HCT116 (cell line): Measurements from ENCODE around the gene PBLD. TPM values are rescaled to one million over a fixed set of nuclear protein-coding genes. Genes with fewer than 3 reads are reported as not detected.

Experiments used
- ATAC-seq: fragments of 200-7000 bp; cut with Tn5 transposase; 2 replicates; pipeline ENCODE4 v1.9.1; 2020; ENCODE audit warnings: mild to moderate bottlenecking, moderate library complexity
- BruUV-seq: library from RNA; stranded (reverse); fragments of 400-500 nt; replicated peaks from 2 replicates; lab custom pipeline; 2021; lab: Mats Ljungman, UMichigan
- CTCF ChIA-PET: fragments of 300-600 bp; sonication (Branson Sonifier 250); formaldehyde crosslinking; loops from one replicate; lab custom pipeline; 2021; ENCODE audit warnings: antibody characterized with exemption; lab: Charles Lee
- POLR2A ChIA-PET: fragments of 300-600, 350-600 bp; sonication (Branson Sonifier 250); formaldehyde crosslinking; loops from one replicate; lab custom pipeline; 2021; ENCODE audit warnings: antibody characterized with exemption; lab: Charles Lee
- RAD21 ChIA-PET, 2 experiments: fragments of 300-600 bp; sonication (Branson Sonifier 250); formaldehyde crosslinking; loops; one replicate each; lab custom pipeline; 2023; ENCODE audit warnings: low total read pairs in 2 of 2; ENCODE audit not compliant: uncharacterized antibody in 2 of 2, unreplicated experiment in 2 of 2, low non-redundant PET in 1 of 2; lab: Charles Lee
- DNase-seq: peaks from one replicate; pipeline ENCODE4 v3.0.0-alpha.2; 2010; ENCODE audit warnings: low read depth, low spot score
- H2AFZ ChIP-seq: fragments of 200-600 bp; shearing (Covaris generic), sonication (generic); 2 replicates; pipeline ENCODE4 v1.6.1; 2017; ENCODE audit warnings: low read depth, mixed run types, mixed read lengths, antibody characterized with exemption, low read length; ENCODE audit not compliant: poor library complexity, severe bottlenecking
- H3K27ac ChIP-seq: 2 replicates; pipeline ENCODE4 v1.5.1; 2012; ENCODE audit warnings: low read depth, low read length
- H3K27me3 ChIP-seq: fragments of 200-600 bp; sonication (generic); 2 replicates; pipeline ENCODE4 v1.6.1; 2016; ENCODE audit warnings: mixed run types, low read length, mixed read lengths; ENCODE audit not compliant: insufficient read depth
- H3K36me3 ChIP-seq, 2 experiments: fragments of 200-500 bp in 1 of 2; fragments of 200-600 bp in 1 of 2; sonication (Bioruptor generic) in 1 of 2; sonication (generic) in 1 of 2; 2 replicates each; pipeline versions ENCODE4 v1.5.1 to v1.6.1; 2014 to 2016; ENCODE audit warnings: low read length in 2 of 2, inconsistent platforms in 1 of 2, mixed read lengths in 1 of 2, mixed run types in 1 of 2; ENCODE audit not compliant: insufficient read depth in 2 of 2, control insufficient read depth in 1 of 2
- H3K4me1 ChIP-seq, 2 experiments: fragments of 200-600 bp in 1 of 2; sonication (generic) in 1 of 2; 2 replicates each; pipeline versions ENCODE4 v1.5.1 to v1.6.1; 2012 to 2017; ENCODE audit warnings: low read length in 2 of 2, inconsistent platforms in 1 of 2, mild to moderate bottlenecking in 1 of 2, mixed read lengths in 1 of 2, mixed run types in 1 of 2, moderate library complexity in 1 of 2; ENCODE audit not compliant: insufficient read depth in 2 of 2, control insufficient read depth in 1 of 2
- H3K4me2 ChIP-seq: fragments of 200-600 bp; sonication (generic); 2 replicates; pipeline ENCODE4 v1.6.1; 2017; ENCODE audit warnings: mixed run types, low read length, mixed read lengths
- H3K4me3 ChIP-seq, 2 experiments: fragments of 200-600 bp in 1 of 2; sonication (generic) in 1 of 2; replicated peaks in 1 of 2; 2 replicates each; pipeline ENCODE4 v1.5.1; 2011 to 2016; ENCODE audit warnings: low read length in 2 of 2, control low read depth in 1 of 2, low read depth in 1 of 2, mild to moderate bottlenecking in 1 of 2, mixed read lengths in 1 of 2, mixed run types in 1 of 2
- H3K79me2 ChIP-seq: fragments of 200-600 bp; sonication (generic); 2 replicates; pipeline ENCODE4 v1.6.1; 2017; ENCODE audit warnings: mild to moderate bottlenecking, mixed run types, low read length, moderate library complexity, mixed read lengths; ENCODE audit not compliant: insufficient read depth
- H3K9ac ChIP-seq: fragments of 200-600 bp; sonication (generic); 2 replicates; pipeline ENCODE4 v1.6.1; 2016; ENCODE audit warnings: low read length, mixed read lengths
- H3K9me2 ChIP-seq: fragments of 200-600 bp; sonication (generic), shearing (Covaris generic); 2 replicates; pipeline ENCODE4 v1.6.1; 2017; ENCODE audit warnings: mixed run types, mild to moderate bottlenecking, moderate library complexity; ENCODE audit not compliant: insufficient read depth
- H3K9me3 ChIP-seq, 2 experiments: fragments of 200-500 bp in 1 of 2; fragments of 200-600 bp in 1 of 2; sonication (Bioruptor generic) in 1 of 2; sonication (generic) in 1 of 2; 2 replicates each; pipeline ENCODE4 v1.6.1; 2014 to 2017; ENCODE audit warnings: low read length in 2 of 2, mixed read lengths in 2 of 2, inconsistent platforms in 1 of 2, low read depth in 1 of 2, mild to moderate bottlenecking in 1 of 2, mixed run types in 1 of 2, moderate library complexity in 1 of 2; ENCODE audit not compliant: control insufficient read depth in 1 of 2, insufficient read depth in 1 of 2
- H4K20me1 ChIP-seq: fragments of 200-600 bp; sonication (generic), shearing (Covaris generic); 2 replicates; pipeline ENCODE4 v1.6.1; 2017; ENCODE audit warnings: mixed run types, mild to moderate bottlenecking, moderate library complexity; ENCODE audit not compliant: insufficient read depth
- ATF3 ChIP-seq: IDR thresholded peaks from 2 replicates; pipeline ENCODE4 v1.6.1; 2012
- CBX3 ChIP-seq: IDR thresholded peaks from 2 replicates; pipeline ENCODE4 v1.6.1; 2012; ENCODE audit warnings: low read depth
- CEBPB ChIP-seq: IDR thresholded peaks from 2 replicates; pipeline ENCODE4 v1.6.1; 2012; ENCODE audit warnings: low read depth
- CTCF ChIP-seq, 3 experiments: fragments of 200-600 bp in 1 of 3; sonication (generic) in 1 of 3; IDR thresholded peaks in 2 of 3; conservative IDR thresholded peaks in 1 of 3; 2 replicates each; pipeline ENCODE4 v1.5.1; 2012 to 2017; ENCODE audit warnings: low read depth in 2 of 3, low read length in 2 of 3, antibody characterized with exemption in 1 of 3, borderline replicate concordance in 1 of 3, control low read depth in 1 of 3, mild to moderate bottlenecking in 1 of 3, mixed read lengths in 1 of 3, mixed run types in 1 of 3, moderate library complexity in 1 of 3; ENCODE audit not compliant: insufficient read depth in 1 of 3
- ELF1 ChIP-seq: IDR thresholded peaks from 2 replicates; pipeline ENCODE4 v1.6.1; 2012; ENCODE audit warnings: low read depth, borderline replicate concordance
- EZH2phosphoT487 ChIP-seq: fragments of 200-600 bp; IDR thresholded peaks from 2 replicates; pipeline ENCODE4 v1.6.1; 2018; ENCODE audit warnings: antibody characterized with exemption, borderline replicate concordance
- FOSL1 ChIP-seq: IDR thresholded peaks from 2 replicates; pipeline ENCODE4 v1.6.1; 2012; ENCODE audit warnings: low read depth
- MAX ChIP-seq: IDR thresholded peaks from 2 replicates; pipeline ENCODE4 v1.6.1; 2012
- POLR2AphosphoS5 ChIP-seq: IDR thresholded peaks from 2 replicates; pipeline ENCODE4 v1.6.1; 2011; ENCODE audit warnings: mild to moderate bottlenecking, low read depth, low read length, moderate library complexity
- REST ChIP-seq: IDR thresholded peaks from 2 replicates; pipeline ENCODE4 v1.6.1; 2012; ENCODE audit warnings: low read depth
- SP1 ChIP-seq: IDR thresholded peaks from 2 replicates; pipeline ENCODE4 v1.6.1; 2012; ENCODE audit warnings: low read depth
- SRF ChIP-seq: IDR thresholded peaks from 2 replicates; pipeline ENCODE4 v1.6.1; 2012; ENCODE audit warnings: low read depth
- TCF7L2 ChIP-seq: IDR thresholded peaks from 2 replicates; pipeline ENCODE4 v1.7.0; 2011; ENCODE audit warnings: borderline replicate concordance, inconsistent platforms; ENCODE audit not compliant: insufficient read depth, insufficient read length; ENCODE audit errors: extremely low read depth
- YY1 ChIP-seq: IDR thresholded peaks from 2 replicates; pipeline ENCODE4 v1.6.1; 2011; ENCODE audit warnings: low read length, low read depth, moderate library complexity, mild to moderate bottlenecking; ENCODE audit not compliant: insufficient replicate concordance; ENCODE audit errors: extremely low read depth
- ZBTB33 ChIP-seq: IDR thresholded peaks from 2 replicates; pipeline ENCODE4 v1.6.1; 2011; ENCODE audit warnings: mild to moderate bottlenecking, low read length, moderate library complexity; ENCODE audit not compliant: insufficient replicate concordance; ENCODE audit errors: extremely low read depth
- ZFX ChIP-seq: fragments of 450-650 bp; IDR thresholded peaks from 2 replicates; pipeline ENCODE4 v1.6.1; 2017
- intact Hi-C: fragments of 100-400 bp; cut with micrococcal nuclease; formaldehyde crosslinking; loops from 2 replicates; pipeline ENCODE4 v1.10.0; 2022
- total RNA-seq: library from RNA; stranded (reverse); gene quantifications from one replicate; pipeline ENCODE4 v1.2.1, GENCODE V29; 2021; ENCODE audit not compliant: unreplicated experiment

PBLD gene
- total RNA-seq, 1 experiment from 2014 or later = 2.2 TPM

GRCh38 chr10:68342909-68343516 lies 10.3 kb upstream of the PBLD start:
- peak; percentile 22; the same call in 1 of the 2 replicates for ATAC-seq
- POLR2A ChIA-PET = interaction anchor here (2.2 to 3.3 kb wide), 2 partner anchors 9 to 11 kb away, joined by 6 to 9 read pairs; partner anchors contain the start of gene HNRNPH3
- no TSS peak for BruUV-seq
- H3K4me2 ChIP-seq = no peak overlapping the region
- H3K4me1 ChIP-seq = no peaks in the 10 kb centered on the region
- H3K9ac ChIP-seq = no peak overlapping the region
- no peak overlapping the region for H3K4me3 ChIP-seq
- no peak overlapping the region for H3K27ac ChIP-seq
- H3K79me2 ChIP-seq = peaks cover 62% of the 10 kb centered on the region
- H2AFZ ChIP-seq = no peak overlapping the region
- H3K9me3 ChIP-seq = no peaks in the 10 kb centered on the region
- intact Hi-C loops = no loop called here
- no peak for TF ChIP-seq SRF
- no peak for TF ChIP-seq ELF1
- TF ChIP-seq CEBPB = no peak
- TF ChIP-seq TCF7L2 = no peak
- TF ChIP-seq ZBTB33 = no peak
- no peak for TF ChIP-seq POLR2AphosphoS5
- TF ChIP-seq ZFX = no peak
- TF ChIP-seq CTCF (IDR thresholded peaks at IDR 0.05 in 2 of 3, conservative IDR thresholded peaks at IDR 0.05 in 1 of 3; ENCODE audit: borderline replicate concordance in 1 of 3, insufficient read depth in 1 of 3, low read depth in 2 of 3, low read length in 2 of 3) = no peak
- no peak for TF ChIP-seq FOSL1
- TF ChIP-seq EZH2phosphoT487 = no peak
- TF ChIP-seq YY1 = no peak
- no peak for TF ChIP-seq SP1
- TF ChIP-seq CBX3 = no peak
- TF ChIP-seq REST = no peak
- TF ChIP-seq MAX = no peak
- TF ChIP-seq ATF3 = no peak
- TF ChIP-seq, all 23 proteins: peak for 0
- H3K36me3 ChIP-seq = peaks cover 62 to 77% of the 10 kb centered on the region in 2 experiments
- H4K20me1 ChIP-seq = peaks cover 36% of the 10 kb centered on the region; the same call in 1 of the 2 replicates
- no peaks in the 10 kb centered on the region for H3K9me2 ChIP-seq
- CTCF ChIA-PET = no interaction called here
- DNase-seq = no peak
- H3K27me3 ChIP-seq = no peaks in the 10 kb centered on the region
- RAD21 ChIA-PET = no interaction called here
